A673 (cell line): Measurements from ENCODE around the gene STOX1. TPM values are rescaled to one million over a fixed set of nuclear protein-coding genes. Genes with fewer than 3 reads are reported as not detected.
"Not testable (repeated sequence)": the region's sequence is repeated elsewhere in the genome, so short reads cannot be mapped to it uniquely, and the experiment has no call there.

ENCODE experiments used
- BruUV-seq: library from RNA; stranded (reverse); fragments of 400-500 nt; replicated peaks from 2 replicates; lab custom pipeline; 2021; lab: Mats Ljungman, UMichigan
- CTCF ChIA-PET: fragments of 300-600 bp; sonication (Branson Sonifier 250); formaldehyde crosslinking; loops from one replicate; lab custom pipeline; 2022; ENCODE audit warnings: antibody characterized with exemption; lab: Charles Lee
- POLR2A ChIA-PET: fragments of 300-600 bp; sonication (Branson Sonifier 250); formaldehyde crosslinking; loops from one replicate; lab custom pipeline; 2022; ENCODE audit warnings: antibody characterized with exemption; ENCODE audit not compliant: low non-redundant PET; lab: Charles Lee
- DNase-seq: peaks from one replicate; pipeline ENCODE4 v3.0.0-alpha.2; 2015; ENCODE audit warnings: low spot score
- H3K27ac ChIP-seq: fragments of 200-600 bp; sonication (generic); 2 replicates; pipeline ENCODE4 v1.5.1; 2016; ENCODE audit warnings: mixed run types, low read depth, mild to moderate bottlenecking, mixed read lengths, antibody characterized with exemption, low read length; ENCODE audit not compliant: poor library complexity, severe bottlenecking
- H3K27me3 ChIP-seq: fragments of 200-600 bp; sonication (generic); replicated peaks from 2 replicates; pipeline ENCODE4 v1.6.1; 2017; ENCODE audit warnings: mixed run types, low read depth, mild to moderate bottlenecking, mixed read lengths, antibody characterized with exemption, low read length; ENCODE audit not compliant: insufficient read depth, poor library complexity
- H3K36me3 ChIP-seq: fragments of 200-600 bp; sonication (generic); 2 replicates; pipeline ENCODE4 v1.6.1; 2016; ENCODE audit warnings: mixed run types, mild to moderate bottlenecking, mixed read lengths, antibody characterized with exemption, low read length; ENCODE audit not compliant: insufficient read depth, poor library complexity, severe bottlenecking
- H3K4me1 ChIP-seq: fragments of 200-600 bp; sonication (generic); 2 replicates; pipeline ENCODE4 v1.6.1; 2017; ENCODE audit warnings: mixed run types, mild to moderate bottlenecking, mixed read lengths, antibody characterized with exemption, low read length; ENCODE audit not compliant: insufficient read depth, poor library complexity, severe bottlenecking
- H3K4me3 ChIP-seq: fragments of 200-600 bp; sonication (generic); 2 replicates; pipeline ENCODE4 v1.5.1; 2016; ENCODE audit warnings: low read depth, mixed run types, mild to moderate bottlenecking, mixed read lengths, low read length; ENCODE audit not compliant: poor library complexity, severe bottlenecking
- H3K9me3 ChIP-seq: fragments of 200-600 bp; sonication (generic); 2 replicates; pipeline ENCODE4 v1.6.1; 2016; ENCODE audit warnings: mixed run types, low read depth, mild to moderate bottlenecking, mixed read lengths, antibody characterized with exemption, low read length; ENCODE audit not compliant: poor library complexity, severe bottlenecking
- EZH2 ChIP-seq: fragments of 200-600 bp; sonication (generic); IDR thresholded peaks from 2 replicates; pipeline ENCODE4 v1.6.1; 2017; ENCODE audit warnings: borderline replicate concordance, low read depth, mild to moderate bottlenecking, mixed read lengths, antibody characterized with exemption, low read length; ENCODE audit not compliant: poor library complexity, severe bottlenecking
- intact Hi-C: fragments of 100-400 bp; cut with micrococcal nuclease; formaldehyde crosslinking; loops from one replicate; pipeline ENCODE4 v1.10.0; 2022; ENCODE audit not compliant: unreplicated experiment
- total RNA-seq: library from RNA; stranded (reverse); gene quantifications from 2 replicates; pipeline ENCODE4 v1.2.3, GENCODE V29; 2021
- TF ChIP-seq, protein P1 (sequence below): fragments of 300-800, 200-600 bp; sonication (generic); conservative IDR thresholded peaks from 2 replicates; pipeline ENCODE4 v1.5.1; 2017; ENCODE audit warnings: low read depth, mild to moderate bottlenecking, antibody characterized with exemption, low read length, moderate library complexity, mixed read lengths

Gene STOX1
- total RNA-seq, 1 experiment from 2014 or later = 2.1 TPM

GRCh38 chr10:68837626-68838322 lies 10.4 kb downstream of the STOX1 start:
- CTCF ChIA-PET = no interaction called here
- no TSS peak for BruUV-seq

DNA sequence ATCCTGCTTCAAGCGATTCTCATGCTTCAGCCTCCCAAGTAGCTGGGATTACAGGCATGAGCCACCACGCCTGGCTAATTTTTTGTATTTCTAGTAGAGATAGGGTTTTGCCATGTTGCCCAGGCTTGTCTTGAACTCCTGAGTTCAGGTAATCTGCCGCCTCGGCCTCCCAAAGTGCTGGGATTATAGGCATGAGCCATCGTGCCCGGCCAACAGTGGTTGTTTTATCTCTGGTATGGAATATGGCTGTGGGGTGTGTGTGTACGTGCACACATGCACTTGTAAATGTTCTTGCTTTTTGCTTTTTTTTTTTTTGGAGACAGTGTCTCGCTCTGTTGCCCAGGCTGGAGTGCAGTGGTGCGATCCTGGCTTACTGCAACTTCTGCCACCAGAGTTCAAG lies 13.3 kb downstream of the STOX1 start:
- intact Hi-C loops, POLR2A ChIA-PET, CTCF ChIA-PET: not testable (repeated sequence)

More at GRCh38 chr10:68837626-68838322, 10.4 kb downstream of the STOX1 start:
- no peaks in the 10 kb centered on the region for H3K4me1 ChIP-seq
- H3K9me3 ChIP-seq = no peaks in the 10 kb centered on the region
- intact Hi-C loops = no loop called here
- H3K36me3 ChIP-seq = no peaks in the 10 kb centered on the region
- TF ChIP-seq, protein P1, sequence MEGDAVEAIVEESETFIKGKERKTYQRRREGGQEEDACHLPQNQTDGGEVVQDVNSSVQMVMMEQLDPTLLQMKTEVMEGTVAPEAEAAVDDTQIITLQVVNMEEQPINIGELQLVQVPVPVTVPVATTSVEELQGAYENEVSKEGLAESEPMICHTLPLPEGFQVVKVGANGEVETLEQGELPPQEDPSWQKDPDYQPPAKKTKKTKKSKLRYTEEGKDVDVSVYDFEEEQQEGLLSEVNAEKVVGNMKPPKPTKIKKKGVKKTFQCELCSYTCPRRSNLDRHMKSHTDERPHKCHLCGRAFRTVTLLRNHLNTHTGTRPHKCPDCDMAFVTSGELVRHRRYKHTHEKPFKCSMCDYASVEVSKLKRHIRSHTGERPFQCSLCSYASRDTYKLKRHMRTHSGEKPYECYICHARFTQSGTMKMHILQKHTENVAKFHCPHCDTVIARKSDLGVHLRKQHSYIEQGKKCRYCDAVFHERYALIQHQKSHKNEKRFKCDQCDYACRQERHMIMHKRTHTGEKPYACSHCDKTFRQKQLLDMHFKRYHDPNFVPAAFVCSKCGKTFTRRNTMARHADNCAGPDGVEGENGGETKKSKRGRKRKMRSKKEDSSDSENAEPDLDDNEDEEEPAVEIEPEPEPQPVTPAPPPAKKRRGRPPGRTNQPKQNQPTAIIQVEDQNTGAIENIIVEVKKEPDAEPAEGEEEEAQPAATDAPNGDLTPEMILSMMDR = no peak
- TF ChIP-seq EZH2 = no peak
- POLR2A ChIA-PET = interaction anchor here (0.6 kb wide), 1 partner anchor 388 kb away, joined by 4 read pairs; no protein-coding TSS in a partner anchor
- no peak for DNase-seq
- H3K27me3 ChIP-seq = no peaks in the 10 kb centered on the region
- H3K4me3 ChIP-seq = no peak overlapping the region
- no peak overlapping the region for H3K27ac ChIP-seq

GRCh38 chr10:68848281-68848680 lies 20.9 kb downstream of the STOX1 start:
- BruUV-seq = no TSS peak
- Histone ChIP-seq H3K4me3 (no peak overlapping the region), H3K27ac (no peak overlapping the region), H3K9me3 (no peaks in the 10 kb centered on the region), H3K27me3 (no peaks in the 10 kb centered on the region), H3K4me1 (no peaks in the 10 kb centered on the region), H3K36me3 (no peaks in the 10 kb centered on the region)
- ChIA-PET POLR2A (no interaction called here), CTCF (no interaction called here)
- TF ChIP-seq, protein P1 = no peak
- TF ChIP-seq EZH2 = no peak
- intact Hi-C loops = no loop called here
- DNase-seq = no peak

More for the DNA sequence above, 13.3 kb downstream of the STOX1 start:
- not testable (repeated sequence) for H3K9me3 ChIP-seq, H3K36me3 ChIP-seq, H3K27me3 ChIP-seq, H3K4me1 ChIP-seq, H3K4me3 ChIP-seq, BruUV-seq, DNase-seq, H3K27ac ChIP-seq

DNA sequence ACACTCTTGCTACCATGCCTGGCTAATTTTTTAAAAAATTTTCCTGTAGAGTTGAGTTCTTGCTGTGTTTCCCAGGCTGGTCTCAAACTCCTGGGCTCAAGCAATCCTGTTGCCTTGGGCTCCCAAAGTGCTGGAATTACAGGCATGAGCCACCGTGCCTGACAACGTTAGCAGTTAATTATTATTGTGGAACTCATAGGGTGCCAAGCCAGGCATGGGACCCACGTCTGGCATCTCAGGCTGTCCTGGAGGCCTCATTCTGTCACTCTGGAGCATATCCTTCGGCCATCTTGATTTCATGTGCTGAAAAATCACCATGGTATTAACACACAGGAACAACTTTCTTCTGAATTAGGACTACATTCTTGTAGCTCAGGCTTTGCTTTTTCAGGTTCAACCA lies 21.5 kb downstream of the STOX1 start:
- TF ChIP-seq EZH2 = no peak
- TF ChIP-seq, protein P1 = no peak

More for the DNA sequence above, 21.5 kb downstream of the STOX1 start:
- Histone ChIP-seq H3K4me3 (no peak overlapping the region), H3K9me3 (no peaks in the 10 kb centered on the region), H3K36me3 (no peaks in the 10 kb centered on the region), H3K4me1 (no peaks in the 10 kb centered on the region), H3K27me3 (no peaks in the 10 kb centered on the region), H3K27ac (no peak overlapping the region)
- ChIA-PET CTCF (no interaction called here), POLR2A (no interaction called here)
- DNase-seq = no peak
- BruUV-seq = no TSS peak
- intact Hi-C loops = no loop called here
